GM21423 (cell line): ENCODE data around the gene BCAS4.
"Not testable (repeated sequence)": the region's sequence is repeated elsewhere in the genome, so short reads cannot be mapped to it uniquely, and the experiment has no call there.

Source experiments
- ATAC-seq: cut with Tn5 transposase; IDR thresholded peaks from one replicate; pipeline ENCODE4 v1.9.1; 2021; ENCODE audit warnings: mild to moderate bottlenecking, moderate library complexity; ENCODE audit not compliant: unreplicated experiment

The BCAS4 gene

GRCh38 chr20:50873585-50873984 is 78.7 kb downstream of the BCAS4 start:
- ATAC-seq, result no peak

DNA sequence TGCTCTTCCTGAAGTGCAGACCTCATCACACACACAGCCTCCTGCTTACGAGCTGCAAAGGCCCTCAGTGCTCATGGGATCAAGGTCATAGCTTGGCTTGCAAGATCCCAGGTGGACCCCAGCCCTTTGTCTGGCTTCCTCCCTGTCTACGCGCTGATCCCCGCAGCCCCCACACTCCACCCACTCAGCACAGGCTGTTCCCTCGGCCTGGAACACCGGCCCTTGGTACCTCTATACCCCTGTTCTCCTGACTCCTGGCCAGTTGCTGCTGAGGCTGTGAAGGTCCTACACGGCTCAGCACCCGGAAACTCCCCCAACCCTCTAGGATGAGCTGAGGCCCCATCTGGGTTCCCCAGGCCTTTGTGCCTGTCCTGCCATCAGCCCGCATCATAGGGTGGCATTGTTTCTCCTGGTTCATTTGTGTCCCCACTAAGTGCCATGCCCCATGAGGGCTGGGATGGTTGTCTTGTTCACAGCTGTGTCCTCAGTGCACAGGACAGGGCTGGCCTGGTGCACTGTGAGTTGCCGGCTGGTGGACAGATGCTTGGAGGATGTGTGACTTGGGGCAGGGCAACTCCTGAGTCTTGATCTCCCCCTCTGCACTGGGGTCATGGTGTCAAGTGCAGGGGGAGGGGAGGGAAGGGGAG is 79.4 kb downstream of the BCAS4 start:
- no peak for ATAC-seq

GRCh38 chr20:50874758-50875665 is 80.2 kb downstream of the BCAS4 start:
- ATAC-seq, result no peak

DNA sequence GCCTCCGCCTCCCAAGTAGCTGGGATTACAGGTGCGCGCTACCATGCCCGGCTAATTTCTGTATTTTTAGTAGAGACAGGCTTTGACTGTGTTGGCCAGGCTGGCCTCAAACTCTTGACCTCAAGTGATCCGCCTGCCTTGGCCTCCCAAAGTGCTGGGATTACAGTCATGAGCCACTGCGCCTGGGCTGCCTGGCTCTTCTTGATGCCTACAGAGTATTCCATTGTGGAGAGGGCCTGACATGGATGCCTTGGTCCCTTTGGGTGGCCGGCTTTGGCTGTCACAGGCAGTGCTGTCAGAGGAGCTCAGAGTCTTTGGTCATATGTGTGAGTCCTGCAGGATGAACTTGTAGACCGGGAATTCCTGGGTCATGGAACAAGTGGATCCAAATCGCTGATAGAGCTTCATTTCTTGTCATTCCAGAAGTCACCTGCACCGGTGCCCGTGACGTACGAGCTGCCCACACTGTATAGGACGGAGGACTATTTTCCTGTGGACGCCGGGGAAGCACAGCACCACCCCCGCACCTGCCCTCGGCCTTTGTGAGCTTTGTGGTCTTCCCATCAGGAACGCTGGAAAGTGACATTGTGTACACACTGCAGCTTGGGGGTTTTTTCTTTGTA is 81.3 kb downstream of the BCAS4 start:
- no peak for ATAC-seq

DNA sequence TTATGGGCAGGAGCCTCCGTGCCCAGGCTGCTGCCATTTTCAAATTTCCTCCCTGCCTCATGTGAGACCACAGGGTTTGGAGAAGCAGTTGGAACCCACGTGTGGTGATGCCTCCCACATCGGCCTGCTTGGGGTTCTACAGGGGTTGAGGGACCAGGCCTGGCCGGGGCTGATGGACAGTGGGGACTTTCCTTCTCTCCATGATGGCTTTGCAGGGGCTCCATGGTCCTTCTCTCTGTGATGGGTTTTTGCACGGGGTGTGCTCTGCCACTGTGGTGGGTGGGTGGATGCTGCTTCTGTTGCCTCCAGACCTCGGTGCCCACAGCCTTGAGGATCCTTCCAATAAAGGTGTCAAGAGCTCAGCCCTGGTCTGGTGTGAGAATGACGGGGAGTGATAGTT is 82.0 kb downstream of the BCAS4 start:
- ATAC-seq, result no peak

DNA sequence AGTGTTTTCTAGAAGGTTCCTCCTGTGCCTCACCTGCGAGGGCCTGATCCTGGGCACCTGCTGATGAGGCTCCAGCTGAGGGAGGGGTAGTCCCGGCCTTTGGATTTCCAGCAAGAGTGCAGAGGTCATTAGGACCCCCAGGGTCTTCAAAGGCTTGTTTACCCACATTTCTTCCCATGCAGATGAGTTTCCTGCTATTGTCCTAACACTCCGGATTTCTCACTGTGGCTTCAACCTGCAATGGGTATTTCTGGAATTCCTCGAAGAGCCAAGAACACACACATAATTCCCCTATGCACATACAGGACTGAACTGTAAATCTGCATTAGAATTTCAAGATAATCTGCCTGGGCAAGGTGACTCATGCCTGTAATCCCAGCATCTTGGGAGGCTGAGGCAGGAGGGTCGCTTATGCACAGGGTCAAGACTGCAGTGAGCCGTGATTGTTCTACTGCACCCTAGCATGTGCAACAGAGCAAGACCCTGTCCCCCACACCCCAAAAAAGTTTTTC is 82.4 kb downstream of the BCAS4 start:
- no peak for ATAC-seq

DNA sequence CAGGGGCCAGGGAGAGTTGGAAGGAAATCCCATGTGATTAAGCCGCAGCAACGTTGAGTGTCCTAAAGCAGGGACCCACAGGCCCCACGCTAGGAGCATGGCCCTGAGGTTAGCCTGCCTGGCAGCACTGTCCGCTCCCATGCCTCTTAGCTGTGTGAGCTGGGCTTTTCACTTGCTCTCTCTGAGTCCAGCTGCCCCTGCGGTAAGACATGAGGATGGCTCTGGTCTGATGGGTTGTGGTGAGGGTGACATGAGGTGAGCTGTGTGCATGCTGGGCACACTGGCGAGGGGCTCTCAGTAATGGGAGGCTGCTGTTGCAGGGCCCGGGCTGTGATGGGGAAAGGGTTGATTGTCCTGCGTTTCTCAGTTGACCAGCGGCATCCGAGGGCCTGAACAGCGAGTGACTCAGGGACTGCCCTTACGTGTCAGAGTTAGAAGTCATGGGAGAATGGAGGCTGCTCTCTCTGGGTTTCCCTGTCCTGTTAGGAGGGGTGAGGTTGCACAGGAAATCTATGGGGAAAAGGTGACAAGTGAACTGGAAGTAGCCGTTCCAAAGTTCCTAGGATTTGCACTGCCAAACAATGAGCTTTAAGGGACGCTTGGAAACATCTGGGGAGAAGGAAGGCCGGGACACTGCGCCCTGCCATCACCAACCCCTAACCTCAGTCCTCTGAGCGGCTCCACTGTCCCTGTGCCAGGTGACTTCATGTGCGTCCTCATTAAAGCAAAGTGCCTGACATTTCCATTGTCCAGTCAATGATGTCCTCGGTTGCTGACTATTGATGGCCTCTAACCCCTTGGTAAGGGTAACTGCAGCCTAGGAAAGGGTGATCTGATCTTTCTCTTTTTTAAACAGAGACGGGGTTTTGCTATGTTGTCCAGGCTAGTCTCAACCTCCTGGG is 85.0 kb downstream of the BCAS4 start:
- ATAC-seq, result no peak

DNA sequence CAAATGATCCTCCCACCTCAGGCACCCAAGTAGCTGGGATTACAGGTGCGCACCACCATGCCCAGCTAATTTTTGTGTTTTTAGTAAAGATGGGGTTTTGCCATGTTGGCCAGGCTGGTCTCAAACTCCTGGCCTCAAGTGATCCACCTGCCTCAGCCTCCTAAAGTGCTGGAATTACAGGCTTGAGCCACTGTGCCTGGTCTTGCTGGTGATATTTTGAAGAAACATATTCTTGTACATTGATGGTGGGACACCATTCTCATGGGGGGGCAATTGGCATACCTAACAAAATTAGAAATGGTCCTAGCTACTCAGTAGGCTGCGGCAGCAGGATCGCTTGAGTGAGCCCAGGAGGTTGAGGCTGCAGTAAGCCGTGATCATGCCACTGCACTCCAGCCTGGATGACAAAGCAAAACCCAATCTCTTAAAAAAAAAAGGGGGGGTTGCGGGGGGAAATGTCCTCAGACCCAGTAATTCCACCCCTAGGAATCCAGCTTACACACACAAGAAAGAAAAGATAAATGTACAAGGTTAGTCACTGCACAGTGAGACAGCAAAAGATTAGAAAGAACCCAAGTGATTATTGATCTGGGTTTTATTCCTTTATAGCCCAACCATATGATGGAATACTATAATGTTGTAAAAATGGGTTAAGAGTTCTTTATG is 87.0 kb downstream of the BCAS4 start:
- not testable (repeated sequence) for ATAC-seq

- ATAC-seq, result no peak
These were observed 89.0 kb downstream of the BCAS4 start for GRCh38 chr20:50883856-50884255.

GRCh38 chr20:50885068-50885467 is 90.2 kb downstream of the BCAS4 start:
- no peak for ATAC-seq

DNA sequence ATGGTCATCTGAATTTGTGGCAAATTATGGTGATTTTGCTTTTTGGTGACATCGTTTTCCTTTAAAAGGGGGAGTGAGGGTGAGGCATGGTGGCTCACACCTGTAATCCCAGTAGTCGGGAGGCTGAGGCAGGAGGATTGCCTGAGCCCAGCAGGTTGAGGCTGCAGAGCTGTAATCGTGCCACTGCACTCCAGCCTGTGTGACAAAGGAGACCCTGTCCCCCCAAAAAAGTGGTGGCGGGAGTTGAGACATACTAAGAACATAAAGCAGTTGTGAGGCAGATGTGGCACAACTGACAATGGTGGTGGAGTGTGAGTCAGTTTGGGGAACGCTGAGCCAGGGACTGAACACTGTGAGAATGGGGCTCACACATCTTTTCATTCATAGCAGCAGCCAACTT is 90.9 kb downstream of the BCAS4 start:
- ATAC-seq, result no peak

DNA sequence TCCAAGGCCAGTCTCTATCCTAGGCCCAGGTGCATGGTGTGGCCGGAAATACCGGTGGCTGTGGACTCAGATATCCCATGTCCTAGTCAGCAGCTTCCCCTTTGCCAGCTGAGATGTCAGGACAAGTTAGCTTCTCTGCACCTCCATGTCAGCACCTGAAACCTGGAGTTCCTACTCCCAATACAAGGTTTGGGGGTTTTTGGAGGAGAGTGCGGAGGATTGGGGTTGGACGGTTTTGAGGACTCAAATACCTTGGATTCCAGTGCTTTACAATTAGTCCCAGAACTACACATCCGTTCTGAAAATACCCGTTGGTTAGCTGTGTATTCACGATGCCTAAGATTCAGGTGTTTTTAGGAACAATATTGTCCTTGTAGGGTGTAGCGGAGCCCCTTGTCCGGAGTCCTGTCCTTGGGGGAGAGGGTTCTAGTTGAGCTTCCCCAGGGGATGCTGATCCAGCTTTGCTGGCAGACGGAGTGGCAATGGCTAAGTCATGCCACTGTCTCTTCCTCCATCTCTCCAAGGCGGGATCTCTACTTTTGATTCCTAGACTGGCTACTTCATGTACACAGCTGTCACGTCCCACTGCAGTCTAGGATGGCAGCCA is 91.4 kb downstream of the BCAS4 start:
- no peak for ATAC-seq

DNA sequence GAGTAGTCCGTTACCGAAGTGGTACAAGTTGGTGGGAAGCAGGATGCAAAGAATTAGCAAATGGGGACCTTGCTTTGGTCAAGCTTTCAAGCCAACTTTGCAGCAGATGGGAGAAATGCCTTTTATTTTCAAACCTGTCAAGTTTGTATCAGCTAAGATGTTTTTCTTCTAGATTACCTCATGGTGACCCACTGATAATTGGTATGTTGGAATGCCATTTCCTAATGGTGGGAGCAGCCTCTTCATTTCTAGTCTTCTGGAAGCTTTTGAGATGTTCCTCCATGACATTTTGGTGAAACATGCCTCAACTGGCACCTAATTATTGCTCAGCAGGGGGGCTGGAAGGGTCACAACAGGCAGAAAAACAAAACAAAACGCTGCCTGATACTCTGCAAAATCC is 92.7 kb downstream of the BCAS4 start:
- ATAC-seq, result no peak

- no peak for ATAC-seq
These were observed 96.3 kb downstream of the BCAS4 start for GRCh38 chr20:50891138-50891537.

- ATAC-seq, result no peak
These were observed 97.5 kb downstream of the BCAS4 start for GRCh38 chr20:50892394-50892793.

- ATAC-seq, result no peak
These were observed 98.8 kb downstream of the BCAS4 start for GRCh38 chr20:50893620-50894019.

DNA sequence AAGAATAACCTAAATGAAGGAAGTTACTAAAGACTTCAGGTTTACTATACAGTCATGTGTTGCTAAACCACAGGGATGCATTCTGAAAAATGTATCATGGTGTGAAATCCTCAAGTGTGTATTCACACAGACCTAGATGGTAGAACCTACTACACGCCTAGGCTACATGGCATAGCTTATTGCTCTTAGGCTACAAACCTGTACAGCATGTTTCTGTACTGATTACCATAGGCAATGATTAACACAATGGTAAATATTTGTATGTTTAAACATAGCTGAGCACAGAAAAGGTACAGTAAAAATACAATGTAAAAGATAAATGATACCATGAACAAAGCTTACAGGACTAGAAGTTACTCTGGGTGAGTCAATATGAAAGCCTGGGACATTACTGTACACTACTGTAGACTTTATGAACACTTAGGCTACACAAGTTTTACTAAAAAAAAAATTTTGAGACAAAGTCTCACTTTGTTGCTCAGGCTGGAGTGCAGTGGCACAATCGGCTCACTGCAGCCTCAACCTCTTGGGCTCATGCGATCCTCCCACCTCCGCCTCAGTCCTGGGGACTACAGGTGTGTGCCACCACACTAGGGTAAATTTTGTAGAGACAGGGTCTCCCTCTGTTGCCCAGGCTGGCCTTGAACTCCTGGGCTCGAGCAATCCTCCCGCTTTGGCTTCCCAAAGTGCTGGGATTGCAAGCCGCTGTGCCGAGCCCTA is 100.4 kb downstream of the BCAS4 start:
- no peak for ATAC-seq

DNA sequence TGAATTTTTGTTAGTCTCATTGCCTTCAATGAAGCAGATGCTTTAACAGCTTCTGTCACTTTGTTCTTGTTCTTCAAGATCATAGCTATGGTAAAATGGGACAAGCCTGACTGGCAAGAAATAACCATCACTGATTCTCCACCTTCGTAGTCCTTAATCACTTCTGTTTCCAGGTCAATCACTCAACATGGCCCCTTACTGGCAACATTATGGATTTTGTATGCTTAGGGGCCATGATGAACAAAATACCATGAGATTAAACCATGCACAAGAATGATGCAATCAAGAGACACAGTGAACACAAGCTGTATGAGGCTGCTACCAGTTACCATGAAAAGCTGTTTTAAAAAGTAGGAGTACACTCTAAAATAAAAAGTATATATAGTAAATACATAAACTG is 103.6 kb downstream of the BCAS4 start:
- ATAC-seq, result no peak

DNA sequence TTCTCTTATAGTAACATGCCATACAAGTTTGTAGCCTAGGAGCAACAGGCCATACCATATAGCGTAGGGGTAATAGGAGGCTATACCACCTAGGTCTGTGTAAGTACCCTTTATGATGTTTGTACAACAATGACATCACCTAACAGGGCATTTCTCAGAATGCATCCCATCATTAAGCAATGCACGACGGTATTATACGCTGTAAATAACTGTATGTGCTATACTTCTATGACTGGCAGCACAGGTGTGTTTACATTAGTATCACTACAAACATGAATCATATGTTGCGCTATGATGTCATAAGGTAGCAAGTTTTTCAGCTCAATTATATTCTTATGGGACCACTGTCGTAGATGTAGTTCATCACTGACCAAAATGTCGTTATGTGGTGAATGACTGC is 105.4 kb downstream of the BCAS4 start:
- ATAC-seq, result no peak
